ENCODE measurements around the gene SPTLC1. TPM values are rescaled to one million over a fixed set of nuclear protein-coding genes. Genes with fewer than 3 reads are reported as not detected.
"Not testable (repeated sequence)": the region's sequence is repeated elsewhere in the genome, so short reads cannot be mapped to it uniquely, and the experiment has no call there.

SPTLC1 gene
- polyA plus RNA-seq, 3 donors = 85.3 to 98.0 (median 92.2) TPM

DNA sequence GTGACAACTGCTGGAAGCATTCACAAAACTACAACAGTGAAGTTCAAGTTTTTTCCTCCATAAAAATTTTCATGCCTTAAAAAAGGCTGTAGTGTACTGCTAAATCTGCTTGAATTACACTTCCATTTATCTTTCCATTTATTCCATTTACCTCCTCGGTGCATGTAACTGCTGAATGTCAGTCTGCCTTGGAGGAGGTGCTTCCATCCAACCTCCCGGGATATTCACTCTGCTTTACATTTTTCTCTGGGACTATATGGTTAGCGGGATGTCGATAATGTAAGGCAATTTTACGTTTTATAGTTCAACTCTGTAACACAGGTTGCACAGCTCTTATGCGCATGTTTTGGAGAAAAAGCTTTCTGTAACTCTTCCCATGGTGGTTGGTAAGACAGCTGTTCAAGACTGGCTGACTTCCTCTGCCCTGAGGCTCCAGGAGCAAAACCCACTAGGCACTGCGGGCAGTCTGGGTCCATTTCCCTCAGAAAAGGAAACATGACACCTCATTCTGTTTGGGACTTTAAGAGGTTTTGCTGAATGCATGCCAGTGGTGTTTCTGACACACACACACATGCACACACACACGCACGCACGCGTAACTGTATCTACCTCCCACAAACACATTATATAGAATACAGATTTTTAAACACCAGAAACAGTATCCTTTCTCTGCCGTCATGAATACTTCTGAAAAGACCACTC, 66.1 kb downstream of the SPTLC1 start:
- DNase-seq (ENCODE audit: extremely low read depth in 1 of 11, low read depth in 9 of 11, low spot score in 4 of 11) = no peak

DNA sequence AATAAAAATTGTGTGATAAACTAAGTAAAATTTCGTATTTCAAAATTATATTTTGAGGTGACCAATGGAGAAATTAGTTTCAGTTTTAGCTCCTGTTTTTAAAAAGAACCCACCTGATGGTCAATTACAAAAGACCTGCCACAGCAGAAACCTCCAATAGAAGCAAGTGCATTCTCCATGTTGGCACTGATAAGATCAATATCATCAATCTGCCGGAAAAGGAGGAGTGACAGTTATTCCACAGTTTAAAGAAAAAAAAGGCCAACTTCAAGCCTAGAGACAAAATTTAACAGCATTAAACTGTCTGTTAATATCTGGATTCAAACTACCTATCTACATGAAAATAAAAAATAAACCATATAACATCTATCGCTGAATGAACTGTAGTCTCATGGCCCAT, 67.7 kb downstream of the SPTLC1 start:
- no peak for DNase-seq (ENCODE audit: extremely low read depth in 1 of 11, low read depth in 9 of 11, low spot score in 4 of 11)

DNA sequence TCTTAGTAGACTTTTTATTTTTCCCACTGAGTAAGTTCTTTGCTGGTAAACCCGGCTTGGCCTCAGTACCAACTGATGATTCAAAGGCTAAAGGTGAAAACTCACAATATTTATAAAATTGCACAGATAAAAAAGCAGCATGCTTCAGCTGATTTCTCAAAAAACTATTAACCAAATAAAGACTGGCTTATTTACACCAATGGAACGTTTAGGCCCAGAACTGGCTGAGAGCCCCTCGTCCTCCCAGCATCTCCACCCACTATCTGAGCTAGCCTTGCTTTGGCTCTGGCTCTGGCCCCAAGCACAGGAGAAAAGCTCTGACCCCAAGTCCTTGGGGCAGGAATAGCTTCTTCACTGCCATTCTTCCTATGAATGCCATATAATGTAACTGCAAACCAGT, 68.5 kb downstream of the SPTLC1 start:
- no peak for DNase-seq (ENCODE audit: extremely low read depth in 1 of 11, low read depth in 9 of 11, low spot score in 4 of 11)

DNA sequence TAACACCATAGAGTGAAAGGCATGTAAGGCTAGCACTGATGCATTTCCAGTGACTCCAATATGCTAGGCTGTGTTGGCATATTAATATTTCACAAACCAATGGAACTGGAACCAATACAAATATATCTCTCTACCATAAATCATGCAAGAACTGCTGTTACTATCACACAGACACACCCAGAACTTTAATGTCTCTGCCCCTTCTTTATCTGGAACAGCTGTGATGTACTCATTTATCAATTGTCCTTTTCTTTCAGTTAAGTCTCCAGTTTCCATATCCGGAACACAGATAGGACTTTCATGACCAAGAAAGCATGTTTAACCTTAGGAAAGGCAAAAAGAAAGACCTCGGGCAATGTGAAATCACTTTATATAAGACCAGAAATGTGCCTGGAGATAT, 70.3 kb downstream of the SPTLC1 start:
- DNase-seq (ENCODE audit: extremely low read depth in 1 of 11, low read depth in 9 of 11, low spot score in 4 of 11) = no peak

DNA sequence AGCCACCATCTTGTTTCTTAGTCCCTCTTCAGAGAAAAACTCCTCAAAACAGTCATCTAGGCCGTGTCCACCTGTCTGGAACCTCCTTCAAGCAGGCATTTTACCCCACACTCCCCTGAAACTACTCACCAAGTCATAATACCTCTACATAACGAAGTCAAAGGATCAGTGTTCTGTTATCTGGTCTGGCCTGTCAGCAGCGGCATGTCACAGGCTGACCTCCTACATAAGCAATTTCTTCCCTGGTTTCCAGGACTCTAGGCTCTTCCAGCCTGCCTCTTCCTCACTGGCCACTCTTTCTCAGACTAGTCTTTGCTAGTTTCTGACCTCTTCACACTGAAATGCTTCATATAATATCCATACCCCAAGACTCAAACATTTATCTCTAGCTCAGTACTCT, 72.2 kb downstream of the SPTLC1 start:
- DNase-seq (ENCODE audit: extremely low read depth in 1 of 11, low read depth in 9 of 11, low spot score in 4 of 11) = no peak

DNA sequence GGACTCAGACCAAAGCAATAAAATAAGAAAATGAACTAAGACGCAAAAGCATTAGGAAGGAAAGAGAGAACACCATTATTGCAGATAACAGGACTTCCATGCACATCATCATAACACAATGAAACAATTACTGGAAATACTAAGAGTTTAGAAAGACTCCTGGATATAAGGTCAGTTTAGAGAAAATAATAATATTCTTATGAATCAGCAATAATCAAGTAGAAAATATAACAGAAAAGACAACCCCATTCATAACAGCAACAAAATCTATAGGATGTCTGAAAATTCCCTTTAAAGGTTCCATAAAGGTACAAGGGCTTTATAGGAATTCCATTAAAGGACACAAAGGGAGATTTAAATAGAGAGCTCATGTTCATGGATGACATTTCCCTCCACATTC, 73.0 kb downstream of the SPTLC1 start:
- DNase-seq (ENCODE audit: extremely low read depth in 1 of 11, low read depth in 9 of 11, low spot score in 4 of 11) = no peak

DNA sequence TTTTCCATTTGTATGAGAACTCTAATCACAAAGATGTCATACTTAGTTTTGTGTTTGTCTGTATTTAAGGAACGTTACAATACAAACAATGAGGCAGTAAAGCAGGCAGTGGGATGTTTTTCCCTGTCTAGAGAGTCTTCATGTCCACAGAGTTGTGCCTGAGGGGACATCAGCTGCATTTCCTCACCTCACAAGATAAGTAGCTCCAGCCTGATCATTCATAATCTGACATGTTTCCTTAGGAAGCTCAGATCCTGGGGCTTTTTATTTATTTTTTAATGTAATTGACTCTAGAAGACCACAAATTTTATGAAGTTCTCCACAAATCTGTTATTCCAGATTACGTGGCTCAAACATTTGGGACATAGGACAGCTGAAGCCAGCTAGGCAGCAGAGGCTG, 78.5 kb downstream of the SPTLC1 start:
- no peak for DNase-seq (ENCODE audit: extremely low read depth in 1 of 11, low read depth in 9 of 11, low spot score in 4 of 11)

DNA sequence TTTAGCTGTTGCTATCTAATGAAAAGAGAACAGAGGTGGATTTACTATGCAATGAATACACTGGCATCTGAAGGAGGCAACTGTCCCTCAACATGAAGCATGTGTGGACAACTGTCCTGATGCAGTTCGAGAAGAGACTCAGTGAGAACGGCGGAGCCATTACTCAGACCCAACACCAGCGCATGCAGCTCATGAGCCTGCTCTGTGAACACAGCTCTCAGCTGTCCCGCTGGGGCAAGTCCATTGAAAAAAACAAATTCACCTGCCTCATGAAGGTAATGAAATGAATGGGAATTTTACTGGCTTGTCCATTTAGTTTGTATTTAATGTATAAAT, 78.8 kb downstream of the SPTLC1 start:
- no peak for DNase-seq (ENCODE audit: extremely low read depth in 1 of 11, low read depth in 9 of 11, low spot score in 4 of 11)

DNA sequence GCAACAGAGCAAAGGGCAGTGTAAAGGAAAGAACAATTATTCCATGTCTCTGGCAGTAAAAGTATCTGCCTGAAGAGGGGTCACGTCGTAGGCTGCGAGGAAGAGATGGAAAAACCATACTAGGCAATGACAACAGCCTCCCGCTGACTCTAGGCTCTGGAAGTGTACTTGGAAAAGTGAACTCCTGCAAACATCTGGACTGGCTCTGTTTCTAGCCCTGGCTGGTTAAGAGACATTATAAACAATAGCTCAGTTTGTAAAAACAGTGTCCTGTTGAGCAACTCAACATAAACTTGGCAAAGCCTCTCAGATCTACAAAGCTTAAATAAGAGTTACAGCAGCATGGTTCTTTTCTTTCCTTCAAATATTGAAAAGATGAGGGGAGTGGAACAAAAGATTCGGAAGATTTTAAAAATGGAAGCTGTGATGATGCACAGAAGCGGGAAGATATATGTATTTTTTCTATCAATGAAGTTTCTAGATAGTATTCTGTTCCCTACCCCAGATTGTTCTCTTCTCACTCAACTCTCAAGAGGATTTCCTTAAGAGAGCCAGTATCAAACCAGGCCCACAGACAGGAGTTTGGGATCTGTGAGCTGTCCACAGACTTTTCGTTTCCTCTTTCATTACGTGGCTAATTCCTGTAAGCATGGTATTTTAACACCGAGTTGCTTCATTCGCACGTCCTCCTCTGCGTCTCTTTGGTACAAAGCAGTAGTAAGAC, 79.4 kb downstream of the SPTLC1 start:
- peak in 8 of 11 donors; percentile 24 to 62 (median 51) for DNase-seq (ENCODE audit: extremely low read depth in 1 of 11, low read depth in 9 of 11, low spot score in 4 of 11)

DNA sequence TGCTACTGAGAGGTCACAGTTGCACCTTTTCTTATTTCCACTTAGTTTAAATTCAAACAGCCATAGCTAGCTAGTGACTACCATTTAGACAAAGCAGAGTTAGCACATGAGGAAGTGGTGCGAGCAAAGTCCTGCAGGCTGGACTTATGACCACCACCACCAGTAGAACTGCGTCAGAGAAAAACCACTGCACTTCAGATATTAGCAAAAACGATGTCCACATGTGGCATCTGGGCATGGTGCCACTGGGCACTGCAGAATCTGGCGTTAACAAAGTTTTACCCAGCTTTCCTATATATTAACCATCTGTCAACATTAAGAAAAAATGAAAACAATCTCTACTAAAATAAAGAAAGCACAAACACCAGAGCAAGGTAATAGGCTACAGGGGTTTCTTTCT, 80.1 kb downstream of the SPTLC1 start:
- no peak for DNase-seq (ENCODE audit: extremely low read depth in 1 of 11, low read depth in 9 of 11, low spot score in 4 of 11)

DNA sequence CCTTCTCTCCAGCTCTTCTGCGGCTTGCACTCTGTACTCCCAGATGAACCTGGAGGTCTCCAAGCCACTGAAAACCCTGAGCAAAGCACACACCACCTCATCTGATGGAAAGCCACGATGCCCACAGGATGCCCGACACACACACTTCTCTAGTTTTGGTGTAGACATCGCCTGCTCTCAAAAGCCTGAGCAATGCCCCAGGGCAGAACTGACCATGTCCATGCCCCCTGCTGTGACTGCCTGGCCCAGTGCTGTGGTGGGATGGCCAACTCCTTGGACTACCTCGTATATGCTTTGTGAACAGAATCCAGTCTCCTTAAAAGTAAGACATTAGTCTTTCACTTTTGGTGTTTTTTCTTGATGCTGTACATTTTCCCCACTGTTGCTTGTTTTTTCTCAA, 81.2 kb downstream of the SPTLC1 start:
- DNase-seq (ENCODE audit: extremely low read depth in 1 of 11, low read depth in 9 of 11, low spot score in 4 of 11) = no peak

DNA sequence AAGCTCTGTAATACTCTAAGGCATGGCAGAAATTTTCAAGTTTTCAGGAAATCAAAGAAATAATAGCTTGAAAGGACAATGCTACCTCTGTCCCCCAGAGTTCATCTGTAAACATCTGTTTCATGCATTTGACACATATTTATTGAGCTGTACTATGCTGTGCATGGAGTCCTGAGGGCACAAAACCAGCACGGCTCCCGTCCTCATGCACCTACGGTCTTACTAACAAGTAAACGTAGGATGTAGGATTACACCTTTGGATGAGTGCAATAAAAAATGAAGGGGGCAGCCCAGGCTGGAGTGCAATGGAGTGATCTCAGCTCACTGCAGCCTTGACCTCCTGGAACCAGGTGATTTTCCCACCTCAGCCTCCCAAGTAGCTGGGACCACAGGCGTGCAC, 81.9 kb downstream of the SPTLC1 start:
- no peak for DNase-seq (ENCODE audit: extremely low read depth in 1 of 11, low read depth in 9 of 11, low spot score in 4 of 11)

DNA sequence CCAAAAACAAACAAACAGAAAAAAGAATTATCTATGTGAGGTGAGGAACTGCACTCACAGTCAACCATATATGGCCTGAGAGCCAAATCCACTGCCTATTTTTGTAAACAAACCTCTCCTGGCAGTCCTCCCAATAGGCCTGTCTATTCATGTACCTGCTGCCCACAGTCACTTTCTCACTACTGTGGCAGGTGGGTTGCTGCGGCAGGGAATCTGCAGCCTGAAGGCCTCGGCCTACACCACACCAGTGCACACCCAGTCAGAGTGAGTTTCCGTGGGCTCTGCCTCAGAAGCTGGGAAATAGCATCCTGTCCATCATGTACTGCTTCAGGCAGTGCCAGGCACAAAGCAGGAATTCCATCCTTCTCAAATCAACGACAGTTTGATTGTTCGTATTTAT, 82.3 kb downstream of the SPTLC1 start:
- no peak for DNase-seq (ENCODE audit: extremely low read depth in 1 of 11, low read depth in 9 of 11, low spot score in 4 of 11)

DNA sequence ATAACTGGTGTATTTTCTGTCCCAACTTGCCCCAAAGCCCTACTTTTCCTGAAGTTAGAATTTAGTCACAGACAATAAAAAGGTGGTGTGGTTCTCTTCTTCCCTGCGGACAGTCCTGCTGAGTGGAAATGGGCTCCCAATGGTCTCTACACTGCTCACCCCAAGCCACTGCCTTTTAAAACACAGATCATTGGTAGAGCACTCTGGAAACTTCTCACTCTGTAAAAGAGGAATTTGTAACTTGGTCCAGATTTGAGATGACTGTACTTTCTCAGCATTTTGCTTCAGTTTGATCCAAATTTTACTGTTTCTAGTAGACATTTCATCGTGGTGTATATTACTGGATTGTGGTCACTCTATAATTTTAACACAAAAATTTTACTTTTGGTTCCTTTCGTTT, 84.8 kb downstream of the SPTLC1 start:
- DNase-seq (ENCODE audit: extremely low read depth in 1 of 11, low read depth in 9 of 11, low spot score in 4 of 11) = no peak

DNA sequence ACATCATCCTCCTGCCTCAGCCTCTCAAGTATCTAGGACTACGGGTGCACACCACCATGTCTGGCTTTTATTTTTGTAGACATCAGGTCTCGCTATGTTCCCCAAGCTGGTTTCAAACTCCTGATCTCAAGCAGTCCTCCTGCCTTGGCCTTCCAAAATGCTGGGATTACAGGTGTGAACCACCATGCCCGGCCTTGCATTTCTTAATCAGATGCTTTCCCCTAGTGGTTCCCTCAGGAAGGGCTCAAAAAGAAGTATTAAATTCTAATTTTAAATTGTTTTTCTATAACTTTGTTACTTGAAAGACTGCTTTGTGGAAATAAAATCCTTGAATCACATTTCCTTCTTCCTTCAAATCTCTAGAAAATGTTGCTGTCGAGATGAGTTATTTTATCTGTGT, 85.7 kb downstream of the SPTLC1 start:
- no peak for DNase-seq (ENCODE audit: extremely low read depth in 1 of 11, low read depth in 9 of 11, low spot score in 4 of 11)

DNA sequence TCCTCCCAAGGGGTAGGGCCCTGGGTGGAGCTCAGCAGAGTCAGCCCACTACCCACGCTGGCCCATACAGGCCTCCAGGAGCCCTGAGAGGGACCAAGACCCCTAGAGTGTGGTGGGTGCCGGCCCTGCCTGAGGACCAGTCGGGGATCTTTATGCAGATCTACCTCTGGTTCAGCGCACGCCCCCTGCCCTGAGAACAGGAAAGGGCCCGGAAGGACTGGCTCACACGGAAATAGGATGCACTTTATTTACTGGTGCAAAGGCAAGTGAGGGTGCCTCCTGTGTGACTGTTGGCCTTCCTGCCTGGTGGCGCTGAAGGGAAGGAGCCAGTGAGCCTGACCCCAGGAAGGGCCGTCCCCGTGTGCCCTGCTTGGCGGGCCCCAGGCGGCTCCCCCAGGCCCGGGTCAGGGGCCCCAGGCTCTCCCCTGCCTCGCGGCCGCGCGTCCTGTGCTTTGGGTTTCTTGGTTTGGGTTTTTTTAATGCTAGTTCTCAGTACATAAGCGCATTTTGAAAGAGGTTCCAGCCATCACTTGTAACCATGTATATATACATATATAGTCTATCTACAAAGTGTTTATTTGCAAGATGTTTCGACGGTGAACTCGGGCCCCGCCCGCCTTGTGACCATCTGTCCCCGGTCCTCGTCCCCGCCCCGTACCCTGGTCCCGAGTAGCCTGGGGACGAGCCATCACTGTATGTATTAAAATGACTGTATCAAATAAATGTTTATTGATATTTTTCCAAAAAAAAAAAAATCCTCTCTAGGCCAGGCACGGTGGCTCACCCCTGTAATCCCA, 88.8 kb downstream of the SPTLC1 start:
- DNase-seq (ENCODE audit: extremely low read depth in 1 of 11, low read depth in 9 of 11, low spot score in 4 of 11) = no peak

DNA sequence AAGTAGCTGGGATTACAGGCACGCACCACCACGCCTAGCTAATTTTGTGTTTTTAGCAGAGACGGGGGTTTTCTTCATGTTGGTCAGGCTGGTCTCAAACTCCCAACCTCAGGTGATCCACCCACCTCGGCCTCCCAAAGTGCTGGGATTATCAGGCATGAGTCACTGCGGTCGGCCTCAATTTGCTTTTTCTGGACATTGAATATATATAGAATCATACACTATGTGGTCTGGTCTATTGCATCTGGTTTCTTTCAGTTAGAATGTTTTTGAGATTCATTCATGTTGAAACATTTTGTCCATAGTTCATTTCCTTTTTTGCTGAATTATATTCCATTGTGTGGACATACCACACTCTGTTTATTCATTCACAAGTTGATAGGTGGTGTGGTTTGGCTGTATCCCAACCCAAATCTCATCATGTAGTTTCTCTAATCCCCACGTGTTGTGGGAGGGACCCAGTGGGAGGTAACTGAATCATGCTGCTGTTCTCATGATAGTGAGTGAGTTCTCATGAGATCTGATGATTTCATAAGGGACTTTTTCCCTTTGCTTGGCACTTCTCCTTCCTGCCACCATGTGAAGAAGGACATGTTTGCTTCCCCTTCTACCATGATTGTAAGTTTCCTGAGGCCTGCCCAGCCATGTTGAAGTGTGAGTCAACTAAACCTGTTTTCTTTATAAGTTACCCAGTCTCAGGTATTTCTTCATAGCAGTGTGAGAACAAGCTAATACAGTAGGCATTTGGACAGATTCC, 93.2 kb downstream of the SPTLC1 start:
- not testable (repeated sequence) for DNase-seq (ENCODE audit: extremely low read depth in 1 of 11, low read depth in 9 of 11, low spot score in 4 of 11)

DNA sequence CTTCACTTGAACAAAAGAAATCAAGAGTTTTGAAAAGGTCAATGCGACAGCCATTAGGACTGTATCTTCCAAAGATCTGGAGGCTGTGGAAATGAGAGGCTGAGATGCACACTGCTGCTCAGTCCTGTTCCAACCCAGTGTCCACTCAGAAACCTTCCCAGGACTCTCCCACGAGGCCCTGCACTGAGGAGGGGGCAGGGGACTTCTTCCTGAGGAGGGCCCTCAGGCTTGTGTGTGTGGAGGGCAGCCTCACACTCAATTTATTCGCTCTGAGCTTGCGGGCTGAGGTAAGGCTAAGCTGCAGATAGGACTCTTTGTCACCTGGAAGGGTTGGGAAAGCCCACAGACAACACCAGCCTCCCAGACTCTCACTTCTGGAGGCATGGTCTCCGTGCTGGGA, 95.6 kb downstream of the SPTLC1 start:
- no peak for DNase-seq (ENCODE audit: extremely low read depth in 1 of 11, low read depth in 9 of 11, low spot score in 4 of 11)

DNA sequence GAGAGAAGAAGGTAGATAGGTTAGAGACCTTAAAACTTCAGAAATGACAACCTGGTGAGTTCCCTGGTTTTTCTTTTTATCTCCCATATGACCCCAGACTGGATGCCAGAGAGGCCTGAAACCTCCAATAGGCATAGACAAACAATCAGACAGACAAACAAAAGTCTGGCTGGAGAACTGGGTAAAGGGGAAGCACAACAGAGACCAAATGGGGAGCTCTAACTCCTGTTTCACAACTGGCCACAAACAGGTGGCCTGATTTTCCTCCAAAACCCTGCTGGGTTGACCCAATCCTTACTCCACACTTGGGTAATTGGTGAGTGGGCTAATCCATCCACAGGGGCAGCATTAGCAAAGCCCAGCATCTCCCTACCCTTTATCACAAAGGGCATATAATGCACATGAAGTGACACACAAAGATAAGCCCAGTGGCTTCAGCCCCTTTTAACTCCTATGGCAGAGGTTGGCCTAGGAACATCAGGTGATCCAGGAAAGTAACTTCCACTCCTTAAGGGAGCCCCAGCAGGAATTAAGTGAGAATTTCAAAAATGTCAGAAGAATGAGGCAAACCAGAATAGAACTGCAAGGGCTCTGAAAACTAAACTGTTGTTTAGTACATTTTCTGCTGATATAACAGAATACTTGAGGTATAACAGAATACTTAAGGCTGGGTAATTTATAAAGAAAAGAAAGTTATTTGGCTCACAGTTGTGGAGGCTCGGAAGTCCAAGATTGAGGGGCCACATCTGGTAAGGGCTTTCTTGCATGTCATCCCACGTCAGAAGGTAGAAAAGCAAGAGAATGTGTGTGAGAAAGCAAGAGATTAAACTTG, 104.3 kb downstream of the SPTLC1 start:
- no peak for DNase-seq (ENCODE audit: extremely low read depth in 1 of 11, low read depth in 9 of 11, low spot score in 4 of 11)

All from renal cortex interstitium (tissue), 11 donors.